ENCODE measurements around the gene TIMP2.

DNA sequence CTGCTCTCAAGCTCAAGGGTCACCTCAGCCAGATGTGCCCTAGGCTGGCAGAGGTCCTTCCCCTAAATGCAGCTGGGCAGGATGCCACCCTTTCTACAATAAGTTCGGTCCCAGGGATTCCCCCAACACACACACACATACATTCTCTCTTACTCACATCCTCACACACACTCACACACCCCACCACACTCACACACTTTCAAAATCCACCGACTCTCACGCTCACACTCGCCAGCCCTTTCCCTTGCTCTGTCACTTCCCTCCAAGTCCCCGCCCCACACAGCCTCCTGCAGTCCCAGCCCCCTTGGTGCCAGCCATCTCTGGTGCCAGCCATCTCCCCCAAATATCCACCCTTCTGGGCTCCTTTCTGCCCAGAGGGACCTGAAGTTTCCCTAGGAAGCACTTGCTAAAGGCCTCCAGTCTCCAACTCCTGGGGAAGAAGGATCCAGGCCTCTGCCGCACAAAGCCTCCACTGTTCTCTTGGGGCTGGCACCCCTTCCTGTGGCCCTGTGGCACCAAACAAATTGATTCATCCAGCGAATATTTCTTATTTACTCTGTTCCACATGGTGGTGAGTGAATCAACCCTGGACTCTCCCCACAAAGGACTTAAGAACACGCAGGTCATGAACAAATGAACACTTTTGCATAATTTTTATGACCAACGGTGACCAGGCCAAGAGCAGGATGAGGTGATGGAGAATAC lies 80.7 kb downstream of the TIMP2 start:
- TF ChIP-seq POLR2AphosphoS5 (IDR thresholded peaks at IDR 0.05): no peak
- TF ChIP-seq, protein P1, sequence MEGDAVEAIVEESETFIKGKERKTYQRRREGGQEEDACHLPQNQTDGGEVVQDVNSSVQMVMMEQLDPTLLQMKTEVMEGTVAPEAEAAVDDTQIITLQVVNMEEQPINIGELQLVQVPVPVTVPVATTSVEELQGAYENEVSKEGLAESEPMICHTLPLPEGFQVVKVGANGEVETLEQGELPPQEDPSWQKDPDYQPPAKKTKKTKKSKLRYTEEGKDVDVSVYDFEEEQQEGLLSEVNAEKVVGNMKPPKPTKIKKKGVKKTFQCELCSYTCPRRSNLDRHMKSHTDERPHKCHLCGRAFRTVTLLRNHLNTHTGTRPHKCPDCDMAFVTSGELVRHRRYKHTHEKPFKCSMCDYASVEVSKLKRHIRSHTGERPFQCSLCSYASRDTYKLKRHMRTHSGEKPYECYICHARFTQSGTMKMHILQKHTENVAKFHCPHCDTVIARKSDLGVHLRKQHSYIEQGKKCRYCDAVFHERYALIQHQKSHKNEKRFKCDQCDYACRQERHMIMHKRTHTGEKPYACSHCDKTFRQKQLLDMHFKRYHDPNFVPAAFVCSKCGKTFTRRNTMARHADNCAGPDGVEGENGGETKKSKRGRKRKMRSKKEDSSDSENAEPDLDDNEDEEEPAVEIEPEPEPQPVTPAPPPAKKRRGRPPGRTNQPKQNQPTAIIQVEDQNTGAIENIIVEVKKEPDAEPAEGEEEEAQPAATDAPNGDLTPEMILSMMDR (IDR thresholded peaks at IDR 0.05): no peak
- no peak for TF ChIP-seq POLR2A (IDR thresholded peaks at IDR 0.05)
- no peak for TF ChIP-seq EP300 (IDR thresholded peaks at IDR 0.05)

Data from gastroesophageal sphincter (tissue), 3 donors.